ENCODE results near the gene CDH6. TPM values are rescaled to one million over a fixed set of nuclear protein-coding genes. Genes with fewer than 3 reads are reported as not detected.

Gene CDH6
- total and polyA plus RNA-seq, 12 donors: 1.1 to 7.5 (median 3.4) TPM

DNA sequence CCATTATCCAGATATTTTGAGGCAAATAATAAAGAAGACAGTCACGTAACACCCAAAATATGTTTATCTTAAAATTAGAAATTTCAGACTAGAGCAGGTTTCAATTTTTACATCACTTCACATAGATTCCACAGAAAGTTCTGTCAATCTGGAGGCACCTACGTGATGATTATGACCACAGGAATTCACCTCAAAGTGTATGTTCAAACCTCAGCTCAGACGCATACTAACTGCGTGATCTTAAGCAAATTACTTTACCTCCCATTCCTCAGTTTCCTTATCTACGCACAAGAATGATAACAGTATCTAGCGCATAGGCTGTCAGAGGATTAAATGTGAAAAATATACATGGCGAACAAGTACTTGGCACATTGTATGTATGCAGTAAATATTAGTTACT, 5.9 kb upstream of the CDH6 start:
- no peak for ATAC-seq
- Histone ChIP-seq H3K27me3 (peaks cover 0 to 22% (median 5%) of the 10 kb centered on the region in 7 donors), H3K36me3 (no peaks in the 10 kb centered on the region), H3K4me1 (no peaks in the 10 kb centered on the region), H3K27ac (no peak overlapping the region), H3K9me3 (no peaks in the 10 kb centered on the region), H3K4me3 (no peak overlapping the region)
- intact Hi-C loops (cut with DNase I): loop anchor here in 8 of 10 donors (1.0 to 10.0 kb wide), 4 partner anchors 380 to 385 kb away; no protein-coding TSS in a partner anchor
- DNase-seq: no peak
- WGBS, 2 donors: 66 to 73% methylated on average over 7 of the region's 7 CpGs
- TF ChIP-seq, protein P1, sequence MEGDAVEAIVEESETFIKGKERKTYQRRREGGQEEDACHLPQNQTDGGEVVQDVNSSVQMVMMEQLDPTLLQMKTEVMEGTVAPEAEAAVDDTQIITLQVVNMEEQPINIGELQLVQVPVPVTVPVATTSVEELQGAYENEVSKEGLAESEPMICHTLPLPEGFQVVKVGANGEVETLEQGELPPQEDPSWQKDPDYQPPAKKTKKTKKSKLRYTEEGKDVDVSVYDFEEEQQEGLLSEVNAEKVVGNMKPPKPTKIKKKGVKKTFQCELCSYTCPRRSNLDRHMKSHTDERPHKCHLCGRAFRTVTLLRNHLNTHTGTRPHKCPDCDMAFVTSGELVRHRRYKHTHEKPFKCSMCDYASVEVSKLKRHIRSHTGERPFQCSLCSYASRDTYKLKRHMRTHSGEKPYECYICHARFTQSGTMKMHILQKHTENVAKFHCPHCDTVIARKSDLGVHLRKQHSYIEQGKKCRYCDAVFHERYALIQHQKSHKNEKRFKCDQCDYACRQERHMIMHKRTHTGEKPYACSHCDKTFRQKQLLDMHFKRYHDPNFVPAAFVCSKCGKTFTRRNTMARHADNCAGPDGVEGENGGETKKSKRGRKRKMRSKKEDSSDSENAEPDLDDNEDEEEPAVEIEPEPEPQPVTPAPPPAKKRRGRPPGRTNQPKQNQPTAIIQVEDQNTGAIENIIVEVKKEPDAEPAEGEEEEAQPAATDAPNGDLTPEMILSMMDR (IDR thresholded peaks at IDR 0.05): no peak

DNA sequence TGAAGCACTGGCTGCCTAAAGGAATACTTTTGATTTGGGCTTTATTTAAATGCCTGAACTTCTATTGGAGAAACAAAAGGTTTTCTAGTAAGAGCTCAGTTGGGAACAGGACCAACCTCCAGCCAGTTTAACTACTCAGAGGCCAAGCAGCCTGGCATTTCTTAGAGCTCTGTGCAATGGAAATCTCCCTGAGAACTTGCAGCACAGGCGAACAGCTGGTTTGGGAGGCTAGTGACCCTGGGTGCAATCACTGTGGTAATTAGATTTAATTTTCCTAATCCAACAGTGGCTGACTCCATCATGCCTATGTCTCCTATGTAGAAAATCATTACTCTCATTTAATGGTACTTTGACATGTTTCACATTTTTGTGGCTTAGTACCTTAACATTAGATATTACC, 1.0 kb upstream of the CDH6 start:
- peak overlapping the region in 2 of 10 donors; percentile 60 to 62 for H3K4me3 ChIP-seq
- ATAC-seq (no peak), DNase-seq (no peak)
- intact Hi-C loops (cut with DNase I): loop anchor here in 2 of 10 donors (5.0 kb wide), 2 partner anchors 35 to 40 kb away; no protein-coding TSS in a partner anchor
- peak overlapping the region in 1 of 10 donors; percentile 64 for H3K27ac ChIP-seq
- 70 to 80% methylated on average over 1 of the region's 1 CpG for WGBS, 2 donors
- H3K4me1 ChIP-seq: peaks cover 0 to 21% (median 4%) of the 10 kb centered on the region in 9 donors
- H3K36me3 ChIP-seq: no peaks in the 10 kb centered on the region
- TF ChIP-seq, protein P1 (IDR thresholded peaks at IDR 0.05): no peak
- H3K9me3 ChIP-seq: no peaks in the 10 kb centered on the region
- peaks cover 0 to 69% (median 49%) of the 10 kb centered on the region in 7 donors for H3K27me3 ChIP-seq

DNA sequence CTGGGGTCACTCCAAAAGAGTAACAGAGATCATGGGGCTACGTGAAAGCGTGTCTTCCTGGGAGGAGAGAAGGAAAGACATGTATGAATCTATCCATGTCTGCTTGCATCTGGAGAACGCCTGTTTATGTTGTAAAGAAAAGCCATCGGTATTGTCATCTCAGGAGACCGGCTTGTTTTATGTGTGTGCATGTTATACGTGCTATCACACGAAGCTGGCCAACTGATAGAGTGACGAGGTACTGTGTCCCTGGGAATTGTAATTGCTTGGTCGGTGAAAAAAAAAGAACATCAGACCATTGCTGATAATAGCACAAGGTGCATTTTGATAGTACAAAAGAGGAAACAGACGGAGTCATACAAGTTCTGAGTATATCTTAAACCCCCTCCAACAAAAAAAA, 370 bp upstream of the CDH6 start:
- TF ChIP-seq, protein P1 (IDR thresholded peaks at IDR 0.05): no peak
- peaks cover 0 to 21% (median 4%) of the 10 kb centered on the region in 9 donors for H3K4me1 ChIP-seq
- peak overlapping the region in 6 of 10 donors; percentile 60 to 74 (median 66) for H3K27ac ChIP-seq
- no peaks in the 10 kb centered on the region for H3K9me3 ChIP-seq
- H3K36me3 ChIP-seq: no peaks in the 10 kb centered on the region
- intact Hi-C loops (cut with DNase I): loop anchor here in 2 of 10 donors (5.0 kb wide), 2 partner anchors 34 to 39 kb away; no protein-coding TSS in a partner anchor
- WGBS, 2 donors: 29 to 33% methylated on average over 10 of the region's 10 CpGs
- DNase-seq (no peak), ATAC-seq (no peak)
- H3K4me3 ChIP-seq: peak overlapping the region in 9 of 10 donors; percentile 38 to 62 (median 54)
- H3K27me3 ChIP-seq: peaks cover 0 to 74% (median 49%) of the 10 kb centered on the region in 7 donors

DNA sequence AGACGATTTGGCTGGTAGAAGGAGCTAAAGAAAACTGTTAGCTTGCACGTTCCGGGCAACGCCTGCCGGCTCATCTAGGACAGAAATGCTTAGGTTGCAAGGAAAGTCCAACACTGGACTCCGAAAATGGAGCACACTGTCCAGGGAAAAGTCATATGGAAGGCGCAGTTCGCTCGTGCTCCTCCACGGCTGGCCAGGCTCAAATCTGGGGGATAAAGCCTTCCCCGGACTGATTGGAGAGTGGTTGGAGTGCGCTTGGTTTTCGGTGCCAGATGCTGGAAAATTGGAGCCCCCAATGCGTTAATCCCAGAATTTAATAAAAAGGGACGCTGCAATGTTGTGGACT, 955 bp downstream of the CDH6 start:
- TF ChIP-seq, protein P1 (IDR thresholded peaks at IDR 0.05): no peak
- peaks cover 0 to 74% (median 50%) of the 10 kb centered on the region in 7 donors for H3K27me3 ChIP-seq
- H3K27ac ChIP-seq: peak overlapping the region in 9 of 10 donors; percentile 5 to 74 (median 64)
- H3K36me3 ChIP-seq: no peaks in the 10 kb centered on the region
- peak overlapping the region; percentile 26 to 62 (median 54) for H3K4me3 ChIP-seq
- DNase-seq (no peak), ATAC-seq (peak in 1 of 8 donors; percentile 13)
- H3K9me3 ChIP-seq: no peaks in the 10 kb centered on the region
- peaks cover 0 to 21% (median 4%) of the 10 kb centered on the region in 9 donors for H3K4me1 ChIP-seq
- intact Hi-C loops (cut with DNase I): loop anchor here in 2 of 10 donors (5.0 kb wide), 2 partner anchors 33 to 38 kb away; no protein-coding TSS in a partner anchor
- 2 to 3% methylated on average over 15 of the region's 15 CpGs for WGBS, 2 donors

Data from heart right ventricle (tissue), 16 donors.